ENCODE results near the gene HSPE1.
A peak's percentile ranks its signal among the peaks of the same experiment; 100 is the strongest.
"Not testable (repeated sequence)": the region's sequence is repeated elsewhere in the genome, so short reads cannot be mapped to it uniquely, and the experiment has no call there.

The HSPE1 gene

DNA sequence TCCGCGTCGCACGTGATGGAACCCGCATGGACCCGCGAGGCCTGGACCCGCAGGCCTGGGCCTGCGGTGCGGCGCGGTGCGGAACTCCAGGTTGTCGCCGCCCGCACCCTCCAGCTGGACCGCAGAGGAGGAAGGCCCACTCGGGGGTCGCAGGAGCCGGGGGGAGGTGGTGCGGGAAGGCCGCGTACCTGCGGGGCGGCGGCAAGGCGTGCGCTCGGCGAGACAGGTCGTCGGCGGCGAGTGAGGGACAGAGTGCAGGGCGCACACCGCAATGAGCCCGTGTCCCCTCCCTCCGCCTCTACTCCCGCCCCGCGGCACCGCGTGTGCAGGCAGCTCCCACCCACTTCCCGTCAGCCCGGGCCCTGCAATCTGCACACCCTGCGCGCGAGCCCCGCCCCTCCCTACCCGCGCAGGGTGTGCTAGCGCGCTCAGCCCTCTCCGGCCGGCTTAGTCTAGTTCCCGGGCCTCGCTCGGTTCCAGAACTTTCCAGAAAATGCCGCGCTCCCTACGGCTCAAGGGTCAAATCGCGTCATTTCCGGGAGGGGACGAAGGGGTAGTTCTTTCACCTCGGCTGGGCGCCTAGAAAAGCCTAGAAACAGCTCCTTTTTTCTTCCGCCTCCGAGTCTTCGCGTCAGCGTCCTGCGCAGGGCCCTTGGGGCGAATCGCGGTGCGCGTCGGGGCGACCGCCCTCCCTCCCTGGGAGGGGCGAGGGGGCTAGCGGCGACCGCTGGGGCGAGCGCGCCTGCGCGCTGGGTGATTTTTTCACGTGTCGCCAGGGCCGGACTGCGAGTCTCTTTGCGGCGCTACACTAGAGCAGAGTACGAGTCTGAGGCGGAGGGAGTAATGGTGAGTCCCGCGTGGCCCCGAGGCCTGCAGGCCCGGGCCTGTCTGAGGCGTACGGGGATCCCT, at the start of gene HSPE1, which contains the start of gene HSPD1:
Gene HSPE1, plus strand, starts transcription at position 786 of the 909 bp plus-strand sequence. Its CDS starts 58 bp downstream, at position 844.
Gene HSPD1, minus strand, starts transcription at position 247 of the 909 bp plus-strand sequence. CDS start 992 bp downstream, outside the sequence.
- peak; percentile 99 for DNase-seq

DNA sequence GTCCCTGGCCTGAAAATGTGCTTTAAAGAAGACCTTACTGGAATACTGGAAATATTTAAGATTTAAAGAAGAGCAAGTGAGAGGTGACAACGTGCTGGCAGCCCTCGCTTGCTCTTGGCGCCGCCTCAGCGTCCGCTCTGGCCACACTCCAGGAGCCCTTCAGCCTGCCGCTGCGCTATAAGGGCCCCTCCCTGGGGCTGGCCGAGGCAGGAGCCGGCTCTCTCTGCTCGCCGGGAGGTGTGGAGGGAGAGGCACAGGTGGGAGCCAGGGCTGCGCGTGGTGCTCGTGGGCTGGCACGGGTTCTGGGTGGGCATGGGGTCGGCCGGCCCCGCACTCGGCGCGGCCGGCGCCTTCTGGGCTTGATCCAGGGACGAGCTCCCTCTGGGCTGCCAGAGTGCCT, 49.7 kb upstream of the HSPE1 start:
- DNase-seq, result no peak

GRCh38 chr2:197450935-197451358, 49.2 kb upstream of the HSPE1 start:
- DNase-seq, result not testable (repeated sequence)

GRCh38 chr2:197452754-197453122, 47.4 kb upstream of the HSPE1 start:
- DNase-seq, result no peak

DNA sequence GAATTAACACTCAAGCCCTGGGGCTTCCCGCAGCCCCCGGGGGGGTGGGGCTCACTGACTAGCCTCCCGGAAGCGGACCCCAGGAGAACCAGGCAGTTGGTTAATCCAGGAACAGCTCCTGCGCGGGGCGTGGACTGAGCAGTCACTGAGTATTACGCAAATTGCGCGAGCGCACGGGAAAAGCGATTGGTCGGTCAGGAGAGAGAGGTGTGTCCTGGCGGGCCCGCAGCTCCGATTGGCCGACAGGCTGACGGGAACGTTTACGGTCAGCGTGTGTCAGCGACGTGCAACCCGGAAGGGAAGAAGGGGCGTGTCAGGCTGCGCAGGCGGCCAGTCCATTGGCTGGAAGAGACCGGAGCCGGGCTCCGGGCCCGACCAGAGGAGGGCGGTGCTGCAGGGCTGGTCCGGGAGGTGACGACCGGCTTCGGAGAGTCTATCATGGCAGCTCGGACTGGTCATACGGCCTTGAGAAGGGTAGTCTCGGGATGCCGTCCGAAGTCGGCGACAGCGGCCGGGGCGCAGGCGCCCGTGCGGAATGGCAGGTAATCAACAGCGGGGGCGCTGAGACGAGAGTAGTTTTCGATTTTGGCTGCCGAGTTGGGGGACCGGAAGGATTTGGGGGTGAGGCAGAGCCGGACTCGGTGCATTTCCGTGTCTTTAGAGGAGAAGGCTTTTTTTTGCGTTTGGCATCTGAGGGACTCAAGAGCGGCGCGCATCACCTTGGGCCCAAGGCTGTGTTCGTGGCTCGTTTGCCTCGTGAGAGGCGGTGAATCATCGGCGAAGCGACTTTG, 46.9 kb upstream of the HSPE1 start, which contains the start of gene COQ10B:
Gene COQ10B, plus strand, starts transcription at position 430 of the 791 bp plus-strand sequence. Its CDS starts 9 bp downstream, at position 439.
- DNase-seq, result peak; percentile 99

GRCh38 chr2:197453914-197454398, 46.2 kb upstream of the HSPE1 start:
- no peak for DNase-seq

DNA sequence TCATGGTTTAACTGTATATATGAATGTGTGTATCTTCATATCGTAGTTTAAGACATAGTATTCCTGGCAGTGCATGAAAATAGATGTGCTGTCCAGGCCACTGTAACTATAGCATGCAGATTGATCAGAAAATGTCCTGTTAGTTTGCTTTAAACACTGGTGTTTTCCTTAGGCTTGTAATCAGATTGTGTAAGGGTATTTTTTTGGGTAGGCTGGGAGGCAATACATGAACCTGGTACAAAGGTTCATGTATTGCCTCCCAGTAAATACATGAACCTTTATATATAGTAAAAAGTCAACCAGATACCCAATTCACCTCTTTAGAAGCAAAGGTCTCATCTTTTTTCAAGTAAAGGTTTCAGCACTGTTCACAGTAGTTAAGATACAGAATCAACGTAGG, 45.3 kb upstream of the HSPE1 start:
- no peak for DNase-seq

GRCh38 chr2:197455428-197455827, 44.8 kb upstream of the HSPE1 start:
- no peak for DNase-seq

- no peak for DNase-seq
These were observed 39.5 kb upstream of the HSPE1 start for GRCh38 chr2:197460649-197461048.

- no peak for DNase-seq
These were observed 39.1 kb upstream of the HSPE1 start for GRCh38 chr2:197461057-197461456.

DNA sequence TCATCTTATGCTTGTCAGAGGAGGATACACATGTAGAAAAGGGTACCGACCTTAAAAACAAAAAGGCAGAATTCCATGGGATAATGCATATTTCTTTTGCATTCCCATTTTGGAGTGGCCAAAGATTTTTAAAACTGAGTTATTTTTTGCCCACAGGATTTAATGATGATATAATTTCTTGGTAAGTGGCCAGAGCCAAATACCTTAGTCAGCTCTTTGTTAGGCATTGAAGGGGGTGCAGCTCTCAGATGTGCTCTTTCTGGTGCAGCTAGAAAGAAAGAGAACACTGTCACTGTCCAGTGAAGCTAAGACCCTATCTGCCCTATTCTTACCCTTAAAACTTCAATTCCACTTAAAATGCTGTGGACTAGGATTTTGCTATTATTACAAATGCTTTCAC, 36.0 kb upstream of the HSPE1 start:
- DNase-seq, result no peak

GRCh38 chr2:197472166-197472565, 28.0 kb upstream of the HSPE1 start:
- no peak for DNase-seq

- DNase-seq, result peak; percentile 83
These were observed 22.4 kb upstream of the HSPE1 start for GRCh38 chr2:197477797-197478196.

DNA sequence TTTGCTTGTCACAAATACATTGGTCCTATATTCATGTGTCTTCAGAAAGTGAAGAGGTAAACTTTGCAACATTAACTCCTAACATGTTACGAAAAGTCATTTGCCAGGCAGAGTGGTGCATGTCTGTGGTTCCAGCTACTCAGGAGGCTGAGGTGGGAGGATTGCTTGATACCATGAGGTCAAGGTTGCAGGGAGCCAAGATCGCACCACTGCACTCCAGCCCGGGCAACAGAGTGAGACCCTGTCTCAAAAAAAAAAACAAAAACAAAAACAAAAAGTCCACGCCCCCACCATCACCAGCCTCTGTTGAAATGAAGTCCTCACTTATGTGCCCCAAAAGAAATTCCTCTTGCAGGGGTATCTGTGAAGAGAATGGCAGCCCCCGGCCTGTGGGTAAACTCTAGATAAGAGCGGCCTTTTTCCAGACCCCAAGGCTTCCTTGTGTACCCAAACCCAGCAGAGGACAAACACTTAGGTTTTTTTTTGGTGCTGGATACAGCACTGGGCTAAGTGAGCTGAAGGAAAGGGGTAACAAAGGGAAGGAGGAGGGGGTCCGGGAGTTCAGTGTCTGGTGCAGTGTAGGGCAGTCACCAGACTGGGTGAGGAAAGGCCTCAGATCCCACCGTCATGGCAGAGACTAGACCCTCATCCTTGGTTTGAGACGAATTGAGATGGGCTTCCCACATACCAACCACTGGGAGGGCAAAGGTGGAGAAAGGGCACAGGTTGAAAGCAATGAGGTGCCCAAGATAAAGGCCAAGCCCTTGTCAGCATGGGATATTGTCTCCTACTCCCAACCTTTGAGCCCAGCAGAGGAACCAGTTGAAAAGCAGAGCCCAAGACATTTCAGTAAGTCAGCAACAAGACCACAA, 19.8 kb upstream of the HSPE1 start:
- DNase-seq, result no peak

DNA sequence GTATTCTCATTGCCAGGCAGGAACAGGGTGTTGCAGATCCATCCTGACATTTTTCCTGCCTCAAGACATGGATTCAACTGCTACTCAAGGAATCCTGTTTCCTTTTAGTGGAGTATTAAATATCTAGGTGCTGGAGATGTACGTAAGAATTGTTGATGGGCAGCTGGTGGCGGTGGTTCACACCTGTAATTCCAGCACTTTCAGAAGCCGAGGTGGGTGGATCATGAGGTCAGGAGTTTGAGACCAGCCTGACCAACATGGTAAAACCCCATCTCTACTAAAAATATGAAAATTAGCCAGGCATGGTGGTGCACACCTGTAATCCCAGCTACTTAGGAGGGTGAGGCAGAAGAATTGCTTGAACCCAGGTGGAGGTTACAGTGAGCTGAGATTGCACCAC, 15.9 kb upstream of the HSPE1 start:
- not testable (repeated sequence) for DNase-seq

GRCh38 chr2:197486175-197486574, 14.0 kb upstream of the HSPE1 start:
- DNase-seq, result no peak

GRCh38 chr2:197487385-197487784, 12.8 kb upstream of the HSPE1 start:
- no peak for DNase-seq

DNA sequence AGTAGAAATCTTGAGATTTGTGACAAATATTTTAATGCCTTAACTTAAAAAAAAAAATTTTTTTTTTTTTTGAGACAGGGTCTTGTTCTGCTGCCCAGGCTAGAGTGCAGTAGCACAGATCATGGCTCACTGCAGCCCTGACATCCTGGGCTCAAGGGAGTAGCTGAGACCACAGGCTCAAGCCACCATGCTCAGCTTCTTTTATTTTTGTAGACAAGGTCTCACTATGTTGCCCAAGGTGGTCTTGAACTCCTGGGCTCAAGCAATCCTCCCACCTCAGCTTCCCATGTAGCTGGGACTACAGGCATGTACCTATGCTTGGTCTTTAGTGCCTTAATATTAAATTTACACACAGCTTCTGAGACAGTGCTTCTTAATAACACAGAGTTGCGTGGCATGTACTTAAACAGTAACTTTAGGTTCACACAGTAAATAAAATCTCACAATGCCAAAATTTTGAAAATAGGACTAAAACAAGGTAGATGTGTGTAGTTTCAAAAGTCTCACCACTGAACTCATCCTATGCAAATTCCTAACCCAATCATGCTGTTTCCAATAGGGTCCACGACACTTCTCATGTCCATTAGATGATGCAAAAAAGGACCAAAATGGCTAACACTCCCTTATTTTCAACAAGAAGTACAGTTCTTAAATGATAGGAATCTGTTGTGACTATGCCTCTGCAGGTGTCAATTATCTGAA, 4.6 kb upstream of the HSPE1 start:
- DNase-seq, result no peak

- DNase-seq, result no peak
These were observed 3.5 kb upstream of the HSPE1 start for GRCh38 chr2:197496695-197497094.

DNA sequence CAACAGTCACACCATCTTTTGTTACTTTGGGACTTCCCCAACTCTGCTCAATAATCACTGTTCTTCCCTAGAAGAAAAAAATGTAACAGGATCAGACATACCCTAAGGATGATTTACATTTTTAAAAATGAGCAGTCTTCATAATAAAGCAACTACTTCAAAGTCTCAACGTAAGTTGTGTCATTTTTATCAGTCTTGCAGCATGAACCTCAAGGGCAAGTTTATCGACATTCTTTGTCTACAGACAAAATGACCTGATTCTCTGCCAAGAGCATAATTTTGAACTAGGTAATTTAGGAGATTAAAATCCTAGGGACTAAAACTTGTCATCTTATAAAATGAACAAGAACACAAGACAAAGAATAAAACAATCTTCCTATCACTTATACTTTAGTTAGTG, 2.9 kb upstream of the HSPE1 start:
- DNase-seq, result peak; percentile 37

DNA sequence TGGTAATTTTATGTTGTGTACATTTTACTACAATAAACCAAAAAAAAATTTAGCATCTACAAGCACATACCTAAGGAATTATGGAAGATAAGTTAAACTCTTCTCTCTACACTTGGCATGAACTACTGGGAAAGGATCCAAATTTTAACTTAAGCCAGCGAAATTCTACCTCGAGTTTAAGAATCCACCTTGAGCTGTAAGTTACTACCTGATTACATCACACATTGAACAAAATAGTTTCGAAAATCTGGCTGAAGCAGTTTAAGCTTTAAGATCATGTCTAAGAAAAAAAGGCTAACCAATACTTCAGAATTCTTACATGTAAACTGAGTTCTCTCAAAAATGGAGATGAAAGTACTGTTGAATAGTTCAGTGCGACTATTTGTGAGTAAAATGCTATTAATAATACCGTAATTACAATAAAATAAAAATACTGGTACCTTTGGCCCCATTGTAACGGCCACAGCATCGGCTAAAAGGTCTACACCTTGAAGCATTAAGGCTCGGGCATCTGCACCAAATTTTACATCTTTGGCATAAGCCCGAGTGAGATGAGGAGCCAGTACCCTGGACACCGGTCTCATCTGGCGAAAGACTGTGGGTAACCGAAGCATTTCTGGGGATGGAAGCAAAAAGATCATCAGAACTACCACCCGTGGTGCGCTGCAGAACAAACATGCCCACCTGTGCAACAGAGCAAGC, 1.8 kb upstream of the HSPE1 start:
- peak; percentile 40 for DNase-seq

All from OCI-M1 (cell line).